DND-41 (cell line): ENCODE measurements around the gene PDE6G.

Experiments
- ATAC-seq: fragments of 200-7000 bp; cut with Tn5 transposase; 3 replicates; pipeline ENCODE4 v1.9.1; 2021; ENCODE audit warnings: low read depth; ENCODE audit not compliant: insufficient read depth
- DNase-seq: peaks from one replicate; pipeline ENCODE4 v3.0.0-alpha.2; 2020
- H2AFZ ChIP-seq: 2 replicates; pipeline ENCODE4 v1.6.0; 2012; ENCODE audit warnings: low read depth, low read length
- H3K27ac ChIP-seq: 2 replicates; pipeline ENCODE4 v1.5.1; 2012; ENCODE audit warnings: low read length, inconsistent platforms
- H3K27me3 ChIP-seq: fragments of 200-600 bp; sonication (generic); 2 replicates; pipeline ENCODE4 v1.6.0; 2012; ENCODE audit warnings: low read length, mild to moderate bottlenecking, inconsistent platforms; ENCODE audit not compliant: insufficient read depth, poor library complexity
- H3K36me3 ChIP-seq: 2 replicates; pipeline ENCODE4 v1.5.1; 2012; ENCODE audit warnings: low read length, inconsistent platforms; ENCODE audit not compliant: insufficient read depth
- H3K4me1 ChIP-seq: 2 replicates; pipeline ENCODE4 v1.5.1; 2012; ENCODE audit warnings: mild to moderate bottlenecking, low read length; ENCODE audit not compliant: insufficient read depth
- H3K4me2 ChIP-seq: 2 replicates; pipeline ENCODE4 v1.6.0; 2012; ENCODE audit warnings: mild to moderate bottlenecking, moderate library complexity, low read length, inconsistent platforms; ENCODE audit not compliant: insufficient read depth
- H3K4me3 ChIP-seq, 2 experiments: fragments of 200-600 bp in 1 of 2; shearing (Covaris generic) in 1 of 2; 2 replicates each; pipeline ENCODE4 v1.5.1; 2012 to 2016; ENCODE audit warnings: inconsistent platforms in 2 of 2, low read length in 2 of 2, mild to moderate bottlenecking in 2 of 2, low read depth in 1 of 2, moderate library complexity in 1 of 2
- H3K79me2 ChIP-seq: 2 replicates; pipeline ENCODE4 v1.6.0; 2012; ENCODE audit warnings: low read length, inconsistent platforms; ENCODE audit not compliant: insufficient read depth
- H3K9ac ChIP-seq: 2 replicates; pipeline ENCODE4 v1.6.0; 2012; ENCODE audit warnings: low read depth, mild to moderate bottlenecking, inconsistent platforms, low read length, moderate library complexity
- H3K9me3 ChIP-seq: 2 replicates; pipeline ENCODE4 v1.5.1; 2012; ENCODE audit warnings: low read length, moderate library complexity, mild to moderate bottlenecking, inconsistent platforms; ENCODE audit not compliant: insufficient read depth, severe bottlenecking
- H4K20me1 ChIP-seq: 2 replicates; pipeline ENCODE4 v1.6.0; 2012; ENCODE audit warnings: low read length; ENCODE audit not compliant: insufficient read depth
- EZH2 ChIP-seq: IDR thresholded peaks from 3 replicates; pipeline ENCODE4 v1.6.1; 2012; ENCODE audit warnings: borderline replicate concordance, low read depth, mild to moderate bottlenecking, moderate library complexity, low read length, inconsistent platforms; ENCODE audit not compliant: severe bottlenecking
- TF ChIP-seq, protein P1 (sequence below): IDR thresholded peaks from 2 replicates; pipeline ENCODE4 v1.5.1; 2012; ENCODE audit warnings: borderline replicate concordance, low read length, moderate library complexity, mild to moderate bottlenecking; ENCODE audit not compliant: poor library complexity, severe bottlenecking; ENCODE audit errors: extremely low read depth

PDE6G gene

DNA sequence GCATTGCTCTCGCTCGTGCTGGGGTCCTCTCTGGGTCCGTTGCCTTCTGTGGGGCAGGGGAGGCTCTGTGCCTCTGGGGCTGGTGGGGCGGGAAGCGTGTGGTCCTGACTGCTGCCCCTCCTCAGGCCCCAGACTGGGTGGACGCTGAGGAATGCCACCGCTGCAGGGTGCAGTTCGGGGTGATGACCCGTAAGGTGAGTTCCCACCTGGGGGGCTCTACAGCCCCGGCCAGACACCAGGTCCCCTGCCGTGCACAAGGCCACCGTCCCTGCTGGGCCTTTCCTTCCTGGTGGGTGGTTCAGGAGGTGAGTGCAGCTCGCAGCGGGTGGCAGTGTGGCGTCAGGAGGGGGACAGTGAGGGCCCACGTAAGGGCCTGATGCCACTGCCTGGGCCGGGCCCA lies 34.2 kb upstream of the PDE6G start:
- no peak for ATAC-seq
- Histone ChIP-seq H3K27me3 (no peaks in the 10 kb centered on the region), H3K4me1 (peaks cover 15% of the 10 kb centered on the region), H3K4me3 (no peak overlapping the region), H3K4me2 (no peak overlapping the region), H3K9ac (no peak overlapping the region), H3K79me2 (peaks cover 46% of the 10 kb centered on the region), H3K36me3 (peaks cover 98% of the 10 kb centered on the region), H4K20me1 (peaks cover 82% of the 10 kb centered on the region), H3K9me3 (no peaks in the 10 kb centered on the region), H2AFZ (no peak overlapping the region), H3K27ac (no peak overlapping the region)
- no peak for DNase-seq
- no peak for TF ChIP-seq EZH2
- TF ChIP-seq, protein P1, sequence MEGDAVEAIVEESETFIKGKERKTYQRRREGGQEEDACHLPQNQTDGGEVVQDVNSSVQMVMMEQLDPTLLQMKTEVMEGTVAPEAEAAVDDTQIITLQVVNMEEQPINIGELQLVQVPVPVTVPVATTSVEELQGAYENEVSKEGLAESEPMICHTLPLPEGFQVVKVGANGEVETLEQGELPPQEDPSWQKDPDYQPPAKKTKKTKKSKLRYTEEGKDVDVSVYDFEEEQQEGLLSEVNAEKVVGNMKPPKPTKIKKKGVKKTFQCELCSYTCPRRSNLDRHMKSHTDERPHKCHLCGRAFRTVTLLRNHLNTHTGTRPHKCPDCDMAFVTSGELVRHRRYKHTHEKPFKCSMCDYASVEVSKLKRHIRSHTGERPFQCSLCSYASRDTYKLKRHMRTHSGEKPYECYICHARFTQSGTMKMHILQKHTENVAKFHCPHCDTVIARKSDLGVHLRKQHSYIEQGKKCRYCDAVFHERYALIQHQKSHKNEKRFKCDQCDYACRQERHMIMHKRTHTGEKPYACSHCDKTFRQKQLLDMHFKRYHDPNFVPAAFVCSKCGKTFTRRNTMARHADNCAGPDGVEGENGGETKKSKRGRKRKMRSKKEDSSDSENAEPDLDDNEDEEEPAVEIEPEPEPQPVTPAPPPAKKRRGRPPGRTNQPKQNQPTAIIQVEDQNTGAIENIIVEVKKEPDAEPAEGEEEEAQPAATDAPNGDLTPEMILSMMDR, result no peak

DNA sequence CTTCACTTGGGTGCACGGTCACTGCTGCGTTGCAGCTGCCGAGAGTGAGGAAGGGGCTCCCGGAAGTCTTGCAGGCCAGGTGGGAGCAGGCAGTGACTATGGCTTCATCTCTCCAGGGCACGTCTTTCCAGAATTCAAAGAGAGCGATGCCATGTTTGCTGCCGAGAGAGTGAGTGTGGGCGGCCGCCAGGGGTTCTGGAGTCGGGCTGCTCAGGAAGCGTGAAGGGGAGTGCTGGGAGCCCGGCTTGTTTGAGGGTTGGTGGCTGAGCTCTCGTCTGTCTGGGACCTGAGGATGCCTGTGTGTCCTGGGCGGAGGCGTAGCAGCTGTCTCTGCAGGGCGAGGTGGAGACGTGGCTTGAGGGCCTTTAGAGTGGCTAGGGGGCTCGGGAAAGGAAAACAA lies 33.7 kb upstream of the PDE6G start:
- Histone ChIP-seq H3K4me3 (no peak overlapping the region), H3K27ac (no peak overlapping the region), H4K20me1 (peaks cover 82% of the 10 kb centered on the region), H3K4me1 (peaks cover 20% of the 10 kb centered on the region), H2AFZ (no peak overlapping the region), H3K27me3 (no peaks in the 10 kb centered on the region), H3K79me2 (peaks cover 51% of the 10 kb centered on the region), H3K9ac (no peak overlapping the region), H3K36me3 (peaks cover 98% of the 10 kb centered on the region), H3K4me2 (no peak overlapping the region), H3K9me3 (no peaks in the 10 kb centered on the region)
- no peak for DNase-seq
- no peak for ATAC-seq
- TF ChIP-seq, protein P1, result no peak
- no peak for TF ChIP-seq EZH2

DNA sequence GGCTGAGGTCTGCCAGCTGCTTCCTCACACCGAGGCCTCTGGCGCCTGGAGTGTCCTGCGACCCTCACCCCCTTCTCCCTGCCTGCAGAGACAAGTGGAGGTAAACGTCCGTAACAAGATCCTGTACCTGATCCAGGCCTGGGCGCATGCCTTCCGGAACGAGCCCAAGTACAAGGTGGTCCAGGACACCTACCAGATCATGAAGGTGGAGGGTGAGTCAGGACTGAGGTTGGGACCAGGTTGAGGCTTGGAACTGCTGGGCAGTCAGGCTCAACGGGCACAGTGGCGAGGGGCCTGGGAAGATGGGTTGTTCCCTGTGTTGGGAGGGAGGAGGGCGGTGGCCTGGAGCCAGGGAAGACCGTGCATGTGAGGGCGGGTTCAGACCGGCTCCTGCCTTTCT lies 32.3 kb upstream of the PDE6G start:
- no peak for TF ChIP-seq EZH2
- TF ChIP-seq, protein P1, result no peak
- H4K20me1 ChIP-seq, result peaks cover 78% of the 10 kb centered on the region
- H3K27ac ChIP-seq, result no peak overlapping the region
- peaks cover 64% of the 10 kb centered on the region for H3K79me2 ChIP-seq
- no peak overlapping the region for H3K4me2 ChIP-seq
- ATAC-seq (no peak), DNase-seq (no peak)
- no peak overlapping the region for H3K9ac ChIP-seq
- no peaks in the 10 kb centered on the region for H3K27me3 ChIP-seq
- no peaks in the 10 kb centered on the region for H3K9me3 ChIP-seq
- no peak overlapping the region for H2AFZ ChIP-seq
- no peak overlapping the region for H3K4me3 ChIP-seq
- H3K4me1 ChIP-seq, result peaks cover 29% of the 10 kb centered on the region
- H3K36me3 ChIP-seq, result peaks cover 89% of the 10 kb centered on the region

DNA sequence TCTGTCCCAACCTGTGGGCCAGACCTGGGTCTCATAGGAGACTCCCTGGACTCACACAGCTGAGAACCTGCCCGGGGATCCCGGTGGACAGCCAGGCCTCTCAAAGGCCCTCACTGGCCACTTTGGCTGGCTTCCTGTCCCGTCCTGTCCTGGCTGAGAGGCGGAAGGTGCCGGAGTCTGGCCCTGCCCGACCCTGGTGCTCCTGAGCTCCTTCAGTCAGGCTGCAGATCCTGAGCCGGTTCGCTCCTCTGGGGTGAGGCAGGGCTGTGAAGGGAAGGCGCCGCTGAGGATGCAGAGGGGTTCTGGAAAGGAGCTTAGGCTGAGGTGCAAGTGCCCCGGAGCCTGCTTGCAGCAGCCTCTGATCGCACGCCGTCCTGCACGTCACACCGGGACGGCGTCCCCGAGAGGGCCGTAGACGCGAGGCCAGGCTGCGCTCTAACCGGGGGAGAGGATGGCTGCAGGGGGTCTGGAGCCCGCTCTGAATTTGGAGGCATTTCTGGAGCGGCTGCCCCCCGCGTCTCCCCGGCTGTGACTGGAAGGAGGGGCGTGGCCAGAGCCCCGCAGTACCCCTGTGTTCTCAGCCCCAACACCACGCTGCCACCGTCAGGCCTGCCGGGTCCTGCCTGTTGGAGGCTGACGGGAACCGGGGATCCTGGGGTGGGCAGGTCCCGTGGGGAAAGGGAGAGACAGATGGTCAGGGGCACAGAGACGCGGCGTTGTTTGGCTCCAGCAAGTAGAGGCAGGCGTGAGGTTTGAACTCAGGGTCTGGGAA lies 31.6 kb upstream of the PDE6G start:
- TF ChIP-seq, protein P1, result no peak
- no peak for TF ChIP-seq EZH2
- Histone ChIP-seq H3K4me2 (no peak overlapping the region), H3K27me3 (no peaks in the 10 kb centered on the region), H3K36me3 (peaks cover 88% of the 10 kb centered on the region), H4K20me1 (peaks cover 75% of the 10 kb centered on the region), H3K27ac (no peak overlapping the region), H3K79me2 (peaks cover 67% of the 10 kb centered on the region), H3K4me3 (no peak overlapping the region), H3K9ac (no peak overlapping the region), H2AFZ (no peak overlapping the region), H3K9me3 (no peaks in the 10 kb centered on the region), H3K4me1 (peaks cover 29% of the 10 kb centered on the region)
- ATAC-seq (no peak), DNase-seq (no peak)
